GM13976 (cell line): ENCODE data around the gene GREM1.

ENCODE experiments used
- DNase-seq: peaks from one replicate; pipeline ENCODE4 v3.0.0; 2012; ENCODE audit warnings: low spot score
- CTCF ChIP-seq: IDR thresholded peaks from 2 replicates; pipeline ENCODE4 v1.5.1; 2012; ENCODE audit warnings: borderline replicate concordance, mild to moderate bottlenecking; ENCODE audit not compliant: insufficient read depth; ENCODE audit errors: extremely low read depth, missing control alignments, control extremely low read depth
- in situ Hi-C: fragments of 300-500 bp; cut with MboI; formaldehyde crosslinking; loops from one replicate; pipeline ENCODE4 v1.12.0; 2022; ENCODE audit warnings: low sequenced_read_pairs, mixed read lengths, inconsistent platforms; ENCODE audit not compliant: unreplicated experiment

GREM1 gene

DNA sequence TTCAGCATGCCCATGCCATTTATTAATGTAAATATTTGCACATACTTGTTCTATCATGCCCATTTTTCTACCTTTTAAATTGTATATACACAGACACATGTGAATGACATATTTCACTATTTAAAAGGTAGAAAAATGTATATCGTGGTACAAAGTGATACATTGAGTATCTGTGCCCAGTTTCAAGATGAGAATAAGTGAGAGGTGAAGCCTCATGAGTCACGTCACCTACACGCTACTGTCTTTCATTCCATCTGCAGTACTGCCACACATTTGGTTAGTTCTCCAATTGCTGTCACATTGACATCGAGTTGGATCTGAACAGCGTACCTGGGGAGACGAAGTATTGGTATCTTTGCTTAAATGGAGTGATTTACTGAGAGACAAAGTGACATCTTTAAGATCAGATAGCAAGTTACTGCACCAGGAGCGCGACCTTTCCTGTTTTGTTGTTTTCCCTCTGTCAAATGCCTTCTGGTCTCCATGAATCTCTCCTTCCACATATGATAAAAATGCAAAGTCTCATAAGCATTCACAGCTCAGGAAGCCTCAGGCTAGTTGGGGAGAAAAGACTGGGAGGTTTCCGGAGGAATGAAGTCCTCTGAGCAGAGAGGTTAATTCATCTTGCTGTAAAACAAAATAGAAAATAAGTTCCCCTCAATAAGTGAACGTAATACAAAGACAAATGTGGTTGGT is 12.0 kb downstream of the GREM1 start:
- TF ChIP-seq CTCF = no peak
- no peak for DNase-seq
- in situ Hi-C loops = no loop called here

- TF ChIP-seq CTCF = no peak
- in situ Hi-C loops = no loop called here
- no peak for DNase-seq
Observed at GRCh38 chr15:32730677-32731654, 13.2 kb downstream of the GREM1 start.

DNA sequence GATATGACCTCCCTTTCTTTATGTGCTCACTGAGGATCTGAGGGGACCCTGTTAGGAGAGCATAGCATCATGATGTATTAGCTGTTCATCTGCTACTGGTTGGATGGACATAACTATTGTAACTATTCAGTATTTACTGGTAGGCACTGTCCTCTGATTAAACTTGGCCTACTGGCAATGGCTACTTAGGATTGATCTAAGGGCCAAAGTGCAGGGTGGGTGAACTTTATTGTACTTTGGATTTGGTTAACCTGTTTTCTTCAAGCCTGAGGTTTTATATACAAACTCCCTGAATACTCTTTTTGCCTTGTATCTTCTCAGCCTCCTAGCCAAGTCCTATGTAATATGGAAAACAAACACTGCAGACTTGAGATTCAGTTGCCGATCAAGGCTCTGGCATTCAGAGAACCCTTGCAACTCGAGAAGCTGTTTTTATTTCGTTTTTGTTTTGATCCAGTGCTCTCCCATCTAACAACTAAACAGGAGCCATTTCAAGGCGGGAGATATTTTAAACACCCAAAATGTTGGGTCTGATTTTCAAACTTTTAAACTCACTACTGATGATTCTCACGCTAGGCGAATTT is 14.9 kb downstream of the GREM1 start:
- DNase-seq = no peak
- in situ Hi-C loops = no loop called here
- TF ChIP-seq CTCF = no peak

- no peak for TF ChIP-seq CTCF
- no peak for DNase-seq
Observed at GRCh38 chr15:32733281-32733680, 15.5 kb downstream of the GREM1 start.

GRCh38 chr15:32735989-32736700 is 18.3 kb downstream of the GREM1 start:
- no peak for DNase-seq
- in situ Hi-C loops = no loop called here

More at GRCh38 chr15:32733281-32733680, 15.5 kb downstream of the GREM1 start:
- in situ Hi-C loops = no loop called here

More at GRCh38 chr15:32735989-32736700, 18.3 kb downstream of the GREM1 start:
- no peak for TF ChIP-seq CTCF
